ENCODE measurements around the gene HYKK.
"Not testable (repeated sequence)": the region's sequence is repeated elsewhere in the genome, so short reads cannot be mapped to it uniquely, and the experiment has no call there.

Gene HYKK

GRCh38 chr15:78506971-78507830 lies at the start of gene HYKK:
HYKK (plus strand) TSS chr15:78507577; CDS start chr15:78513089, 5,512 bp downstream.
- Mint-ChIP-seq H3K27me3 (peaks cover 5% of the 10 kb centered on the region), H3K27ac (peak within 1 kb of the TSS; percentile 72), H3K36me3 (ENCODE audit: low read depth) (peaks cover 1% of the 10 kb centered on the region), H3K9me3 (no peaks in the 10 kb centered on the region), H3K4me1 (ENCODE audit: low read depth) (peaks cover 28% of the 10 kb centered on the region), H3K4me3 (peak within 1 kb of the TSS; percentile 80)
- DNase-seq, result peak; percentile 83

- Mint-ChIP-seq H3K9me3 (no peaks in the 10 kb centered on the region), H3K36me3 (ENCODE audit: low read depth) (peaks cover 89% of the 10 kb centered on the region), H3K27ac (peak overlapping the region; percentile 42), H3K27me3 (no peaks in the 10 kb centered on the region), H3K4me1 (ENCODE audit: low read depth) (peaks cover 53% of the 10 kb centered on the region), H3K4me3 (no peak overlapping the region)
- no peak for DNase-seq
Observed at GRCh38 chr15:78460737-78461136, 46.6 kb upstream of the HYKK start.

GRCh38 chr15:78461171-78461888 lies 46.0 kb upstream of the HYKK start:
- H3K27ac Mint-ChIP-seq, result peak overlapping the region; percentile 42
- no peak overlapping the region for H3K4me3 Mint-ChIP-seq
- H3K4me1 Mint-ChIP-seq (ENCODE audit: low read depth), result peaks cover 47% of the 10 kb centered on the region
- H3K36me3 Mint-ChIP-seq (ENCODE audit: low read depth), result peaks cover 89% of the 10 kb centered on the region
- no peak for DNase-seq
- no peaks in the 10 kb centered on the region for H3K9me3 Mint-ChIP-seq
- no peaks in the 10 kb centered on the region for H3K27me3 Mint-ChIP-seq

GRCh38 chr15:78469031-78469430 lies 38.3 kb upstream of the HYKK start:
- peaks cover 86% of the 10 kb centered on the region for H3K36me3 Mint-ChIP-seq (ENCODE audit: low read depth)
- peaks cover 5% of the 10 kb centered on the region for H3K4me1 Mint-ChIP-seq (ENCODE audit: low read depth)
- DNase-seq, result no peak
- H3K9me3 Mint-ChIP-seq, result no peaks in the 10 kb centered on the region
- no peak overlapping the region for H3K4me3 Mint-ChIP-seq
- no peak overlapping the region for H3K27ac Mint-ChIP-seq
- no peaks in the 10 kb centered on the region for H3K27me3 Mint-ChIP-seq

- H3K4me3 Mint-ChIP-seq, result no peak overlapping the region
- no peak for DNase-seq
- no peaks in the 10 kb centered on the region for H3K27me3 Mint-ChIP-seq
- H3K4me1 Mint-ChIP-seq (ENCODE audit: low read depth), result peaks cover 2% of the 10 kb centered on the region
- H3K27ac Mint-ChIP-seq, result no peak overlapping the region
- peaks cover 85% of the 10 kb centered on the region for H3K36me3 Mint-ChIP-seq (ENCODE audit: low read depth)
- H3K9me3 Mint-ChIP-seq, result no peaks in the 10 kb centered on the region
Observed at GRCh38 chr15:78477295-78477694, 30.1 kb upstream of the HYKK start.

GRCh38 chr15:78479650-78480049 lies 27.7 kb upstream of the HYKK start:
- H3K27me3 Mint-ChIP-seq, result no peaks in the 10 kb centered on the region
- no peaks in the 10 kb centered on the region for H3K9me3 Mint-ChIP-seq
- H3K4me1 Mint-ChIP-seq (ENCODE audit: low read depth), result peaks cover 2% of the 10 kb centered on the region
- peaks cover 87% of the 10 kb centered on the region for H3K36me3 Mint-ChIP-seq (ENCODE audit: low read depth)
- H3K4me3 Mint-ChIP-seq, result no peak overlapping the region
- DNase-seq, result no peak
- no peak overlapping the region for H3K27ac Mint-ChIP-seq

GRCh38 chr15:78481917-78482316 lies 25.5 kb upstream of the HYKK start:
- DNase-seq, result no peak
- Mint-ChIP-seq H3K9me3 (no peaks in the 10 kb centered on the region), H3K36me3 (ENCODE audit: low read depth) (peaks cover 91% of the 10 kb centered on the region), H3K4me1 (ENCODE audit: low read depth) (peaks cover 9% of the 10 kb centered on the region), H3K27me3 (no peaks in the 10 kb centered on the region), H3K4me3 (no peak overlapping the region), H3K27ac (no peak overlapping the region)

GRCh38 chr15:78492872-78493271 lies 14.5 kb upstream of the HYKK start:
- peaks cover 2% of the 10 kb centered on the region for H3K4me1 Mint-ChIP-seq (ENCODE audit: low read depth)
- no peak for DNase-seq
- peak overlapping the region; percentile 53 for H3K27ac Mint-ChIP-seq
- H3K27me3 Mint-ChIP-seq, result no peaks in the 10 kb centered on the region
- H3K36me3 Mint-ChIP-seq (ENCODE audit: low read depth), result peaks cover 91% of the 10 kb centered on the region
- H3K9me3 Mint-ChIP-seq, result no peaks in the 10 kb centered on the region
- no peak overlapping the region for H3K4me3 Mint-ChIP-seq

- Mint-ChIP-seq H3K4me3 (no peak overlapping the region), H3K36me3 (ENCODE audit: low read depth) (peaks cover 51% of the 10 kb centered on the region), H3K4me1 (ENCODE audit: low read depth) (peaks cover 5% of the 10 kb centered on the region), H3K27me3 (no peaks in the 10 kb centered on the region), H3K9me3 (no peaks in the 10 kb centered on the region), H3K27ac (no peak overlapping the region)
- DNase-seq, result no peak
Observed at GRCh38 chr15:78501857-78502256, 5.5 kb upstream of the HYKK start.

GRCh38 chr15:78502641-78503040 lies 4.7 kb upstream of the HYKK start:
- Mint-ChIP-seq H3K27me3 (no peaks in the 10 kb centered on the region), H3K4me3 (no peak overlapping the region), H3K9me3 (no peaks in the 10 kb centered on the region), H3K36me3 (ENCODE audit: low read depth) (peaks cover 43% of the 10 kb centered on the region), H3K4me1 (ENCODE audit: low read depth) (peaks cover 10% of the 10 kb centered on the region), H3K27ac (no peak overlapping the region)
- no peak for DNase-seq

- no peaks in the 10 kb centered on the region for H3K36me3 Mint-ChIP-seq (ENCODE audit: low read depth)
- H3K27me3 Mint-ChIP-seq, result peaks cover 5% of the 10 kb centered on the region
- peak overlapping the region; percentile 72 for H3K27ac Mint-ChIP-seq
- H3K4me3 Mint-ChIP-seq, result peak overlapping the region; percentile 80
- H3K4me1 Mint-ChIP-seq (ENCODE audit: low read depth), result peaks cover 28% of the 10 kb centered on the region
- DNase-seq, result no peak
- no peaks in the 10 kb centered on the region for H3K9me3 Mint-ChIP-seq
Observed at GRCh38 chr15:78507831-78508160, 419 bp downstream of the HYKK start.

GRCh38 chr15:78508272-78508671 lies 895 bp downstream of the HYKK start:
- Mint-ChIP-seq H3K27me3 (peaks cover 5% of the 10 kb centered on the region), H3K27ac (peak overlapping the region; percentile 72), H3K4me1 (ENCODE audit: low read depth) (peaks cover 28% of the 10 kb centered on the region), H3K36me3 (ENCODE audit: low read depth) (no peaks in the 10 kb centered on the region), H3K4me3 (peak overlapping the region; percentile 80), H3K9me3 (no peaks in the 10 kb centered on the region)
- no peak for DNase-seq

GRCh38 chr15:78509726-78510312 lies 2.4 kb downstream of the HYKK start:
- Mint-ChIP-seq H3K4me3 (no peak overlapping the region), H3K36me3 (ENCODE audit: low read depth) (no peaks in the 10 kb centered on the region), H3K27ac (peak overlapping the region; percentile 40), H3K4me1 (ENCODE audit: low read depth) (peaks cover 28% of the 10 kb centered on the region), H3K9me3 (no peaks in the 10 kb centered on the region), H3K27me3 (peaks cover 5% of the 10 kb centered on the region)
- no peak for DNase-seq

GRCh38 chr15:78520035-78520434 lies 12.7 kb downstream of the HYKK start:
- not testable (repeated sequence) for H3K36me3 Mint-ChIP-seq (ENCODE audit: low read depth); H3K9me3 Mint-ChIP-seq; H3K4me3 Mint-ChIP-seq; H3K4me1 Mint-ChIP-seq (ENCODE audit: low read depth); H3K27ac Mint-ChIP-seq; DNase-seq; H3K27me3 Mint-ChIP-seq

- H3K27ac Mint-ChIP-seq, result no peak overlapping the region
- no peaks in the 10 kb centered on the region for H3K9me3 Mint-ChIP-seq
- H3K4me3 Mint-ChIP-seq, result no peak overlapping the region
Observed at GRCh38 chr15:78524230-78524629, 16.9 kb downstream of the HYKK start.

More at GRCh38 chr15:78524230-78524629, 16.9 kb downstream of the HYKK start:
- DNase-seq, result no peak
- no peaks in the 10 kb centered on the region for H3K36me3 Mint-ChIP-seq (ENCODE audit: low read depth)
- H3K27me3 Mint-ChIP-seq, result no peaks in the 10 kb centered on the region
- no peaks in the 10 kb centered on the region for H3K4me1 Mint-ChIP-seq (ENCODE audit: low read depth)

Data from activated T-cell treated with anti-CD3 and anti-CD28 coated beads, Interleukin-2, amount 50 U/mL, for 24 hours (primary cell).